Endodermal cell (in vitro differentiated cells): ENCODE results near the gene KCNJ10. TPM values are rescaled to one million over a fixed set of nuclear protein-coding genes. Genes with fewer than 3 reads are reported as not detected.

Experiments
- DNase-seq: peaks from one replicate; pipeline ENCODE4 v3.0.0-alpha.2; 2017
- H3K27ac ChIP-seq: 2 replicates; pipeline ENCODE4 v1.5.1; 2013; ENCODE audit warnings: mild to moderate bottlenecking, low read depth, low read length, moderate library complexity
- H3K27me3 ChIP-seq: 2 replicates; pipeline ENCODE4 v1.6.1; 2013; ENCODE audit warnings: mild to moderate bottlenecking, low read length, moderate library complexity; ENCODE audit not compliant: insufficient read depth, control insufficient read depth, poor library complexity, severe bottlenecking
- H3K36me3 ChIP-seq: 2 replicates; pipeline ENCODE4 v1.7.0; 2013; ENCODE audit warnings: mild to moderate bottlenecking, low read length, moderate library complexity; ENCODE audit not compliant: control insufficient read depth, insufficient read depth
- H3K4me1 ChIP-seq: one replicate; pipeline ENCODE4 v1.7.0; 2013; ENCODE audit warnings: low read length; ENCODE audit not compliant: control insufficient read depth, insufficient read depth
- H3K4me3 ChIP-seq: 2 replicates; pipeline ENCODE4 v1.5.1; 2013; ENCODE audit warnings: mild to moderate bottlenecking, low read length, moderate library complexity
- H3K9ac ChIP-seq: 2 replicates; pipeline ENCODE4 v1.6.1; 2013; ENCODE audit warnings: mild to moderate bottlenecking, low read length, moderate library complexity; ENCODE audit not compliant: poor library complexity, severe bottlenecking; ENCODE audit errors: extremely low read depth
- H3K9me3 ChIP-seq: 2 replicates; pipeline ENCODE4 v1.6.1; 2013; ENCODE audit warnings: mild to moderate bottlenecking, low read length, moderate library complexity; ENCODE audit not compliant: control insufficient read depth
- H3K27ac Mint-ChIP-seq: 2 replicates; pipeline ENCODE4 v1.8.0; 2020; ENCODE audit warnings: mixed read lengths
- H3K27me3 Mint-ChIP-seq: 2 replicates; pipeline ENCODE4 v1.8.0; 2021; ENCODE audit warnings: mild to moderate bottlenecking, mixed read lengths; ENCODE audit not compliant: insufficient read depth
- H3K36me3 Mint-ChIP-seq: 2 replicates; pipeline ENCODE4 v1.8.0; 2020; ENCODE audit warnings: low read depth, mixed read lengths
- H3K4me1 Mint-ChIP-seq: 2 replicates; pipeline ENCODE4 v1.8.0; 2020; ENCODE audit warnings: mixed read lengths
- H3K4me3 Mint-ChIP-seq: 2 replicates; pipeline ENCODE4 v1.8.0; 2020; ENCODE audit warnings: mild to moderate bottlenecking, moderate library complexity, mixed read lengths
- H3K9me3 Mint-ChIP-seq: 2 replicates; pipeline ENCODE4 v1.8.0; 2020; ENCODE audit warnings: mild to moderate bottlenecking, mixed read lengths
- CTCF ChIP-seq: fragments of 200-600 bp; sonication (generic); conservative IDR thresholded peaks from 2 replicates; pipeline ENCODE4 v1.5.0; 2021; ENCODE audit warnings: antibody characterized with exemption, mild to moderate bottlenecking
- WGBS, 2 experiments: methylation state at CpG; one replicate each; pipeline versions ENCODE4 v1.1.5 to v1.1.7; 2013; ENCODE audit warnings: missing lambda C conversion rate in 2 of 2, mixed read lengths in 1 of 2; ENCODE audit not compliant: insufficient coverage in 1 of 2, insufficient read length in 1 of 2; 5-methylcytosine and 5-hydroxymethylcytosine counted together
- total RNA-seq, 2 donors: library from RNA; stranded (reverse); fragmentation: NEBNext Ultra II Directional in 1 of 2; extraction: Animal tissue kit (Norgen Biotek cat#: 25700) in 1 of 2; gene quantifications; 2 replicates in 1 of 2; 3 replicates in 1 of 2; pipeline ENCODE4 v1.2.1, GENCODE V29; 2021

KCNJ10 gene
- total RNA-seq, 2 donors from 2014 or later = 0.26 TPM; not detected in 1

DNA sequence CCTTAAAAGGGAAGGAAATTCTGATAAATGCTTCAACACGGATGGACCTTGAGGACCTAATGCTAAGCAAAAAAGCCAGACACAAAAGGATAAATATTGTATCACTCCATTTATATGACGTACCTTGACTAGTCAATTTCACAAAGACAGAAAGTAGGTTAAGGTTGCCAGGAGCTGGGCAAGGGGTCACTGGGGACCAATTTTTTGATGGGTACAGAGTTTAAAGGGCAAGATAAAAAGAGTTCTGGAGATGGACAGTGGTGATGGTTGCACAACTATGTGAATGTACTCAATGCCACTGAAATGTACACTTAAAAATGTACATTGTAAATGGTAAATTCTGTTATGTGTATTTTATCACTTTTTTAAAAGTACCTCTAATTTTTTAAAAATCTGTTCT is 83.9 kb downstream of the KCNJ10 start:
- Histone ChIP-seq H3K36me3 (no peaks in the 10 kb centered on the region), H3K4me3 (no peak overlapping the region), H3K27ac (no peak overlapping the region), H3K9me3 (no peaks in the 10 kb centered on the region), H3K27me3 (peaks cover 8% of the 10 kb centered on the region), H3K4me1 (no peaks in the 10 kb centered on the region), H3K9ac (no peak overlapping the region)
- peak; percentile 7 for DNase-seq
- 97 to 100% methylated on average over 1 to 2 of the region's 2 CpGs for WGBS, 2 experiments
- H3K27me3 Mint-ChIP-seq = peaks cover 5% of the 10 kb centered on the region
- H3K36me3 Mint-ChIP-seq = no peaks in the 10 kb centered on the region
- no peak overlapping the region for H3K27ac Mint-ChIP-seq
- TF ChIP-seq CTCF = no peak
- no peak overlapping the region for H3K4me3 Mint-ChIP-seq
- H3K4me1 Mint-ChIP-seq = peaks cover 7% of the 10 kb centered on the region
- no peaks in the 10 kb centered on the region for H3K9me3 Mint-ChIP-seq

GRCh38 chr1:159985473-159985872 is 84.5 kb downstream of the KCNJ10 start:
- no peaks in the 10 kb centered on the region for H3K9me3 Mint-ChIP-seq
- peak; percentile 25 for DNase-seq
- no peaks in the 10 kb centered on the region for H3K36me3 Mint-ChIP-seq
- Histone ChIP-seq H3K27ac (no peak overlapping the region), H3K9ac (no peak overlapping the region), H3K27me3 (peaks cover 8% of the 10 kb centered on the region), H3K36me3 (no peaks in the 10 kb centered on the region), H3K9me3 (no peaks in the 10 kb centered on the region), H3K4me3 (no peak overlapping the region), H3K4me1 (no peaks in the 10 kb centered on the region)
- H3K4me3 Mint-ChIP-seq = no peak overlapping the region
- H3K27ac Mint-ChIP-seq = no peak overlapping the region
- WGBS, 2 experiments = 92 to 93% methylated on average over 4 to 6 of the region's 6 CpGs
- TF ChIP-seq CTCF = no peak
- peaks cover 10% of the 10 kb centered on the region for H3K27me3 Mint-ChIP-seq
- peaks cover 7% of the 10 kb centered on the region for H3K4me1 Mint-ChIP-seq

- Mint-ChIP-seq H3K36me3 (no peaks in the 10 kb centered on the region), H3K27me3 (peaks cover 21% of the 10 kb centered on the region), H3K4me3 (no peak overlapping the region), H3K27ac (no peak overlapping the region), H3K4me1 (peaks cover 7% of the 10 kb centered on the region), H3K9me3 (no peaks in the 10 kb centered on the region)
- Histone ChIP-seq H3K4me3 (no peak overlapping the region), H3K27ac (no peak overlapping the region), H3K9me3 (no peaks in the 10 kb centered on the region), H3K4me1 (no peaks in the 10 kb centered on the region), H3K36me3 (no peaks in the 10 kb centered on the region), H3K9ac (no peak overlapping the region), H3K27me3 (peaks cover 22% of the 10 kb centered on the region)
- WGBS, 2 experiments = 77 to 89% methylated on average over 3 to 5 of the region's 5 CpGs
- no peak for TF ChIP-seq CTCF
- DNase-seq = peak; percentile 43
Measured at GRCh38 chr1:159983681-159984080, 86.3 kb downstream of the KCNJ10 start.
